Panc1 (cell line): ENCODE data around the gene ACTL7B. TPM values are rescaled to one million over a fixed set of nuclear protein-coding genes. Genes with fewer than 3 reads are reported as not detected.
A peak's percentile ranks its signal among the peaks of the same experiment; 100 is the strongest.
"Not testable (repeated sequence)": the region's sequence is repeated elsewhere in the genome, so short reads cannot be mapped to it uniquely, and the experiment has no call there.

Experiments used
- ATAC-seq: fragments of 200-7000 bp; cut with Tn5 transposase; 2 replicates; pipeline ENCODE4 v1.9.1; 2020; ENCODE audit warnings: mild to moderate bottlenecking, moderate library complexity
- BruUV-seq: library from RNA; stranded (reverse); fragments of 400-500 nt; replicated peaks from 2 replicates; lab custom pipeline; 2021; lab: Mats Ljungman, UMichigan
- CTCF ChIA-PET: fragments of 300-600 bp; sonication (Branson Sonifier 250); formaldehyde crosslinking; loops from one replicate; lab custom pipeline; 2022; ENCODE audit warnings: antibody characterized with exemption; lab: Charles Lee
- POLR2A ChIA-PET: fragments of 300-600 bp; sonication (Branson Sonifier 250); formaldehyde crosslinking; loops from one replicate; lab custom pipeline; 2022; ENCODE audit warnings: antibody characterized with exemption; lab: Charles Lee
- DNase-seq: peaks from one replicate; pipeline ENCODE4 v3.0.0-alpha.2; 2010; ENCODE audit warnings: low read depth, low spot score
- H3K27ac ChIP-seq: 2 replicates; pipeline ENCODE4 v1.5.1; 2011; ENCODE audit warnings: mild to moderate bottlenecking, low read length, inconsistent platforms
- H3K27me3 ChIP-seq: fragments of 200-500 bp; sonication (Bioruptor generic); 2 replicates; pipeline ENCODE4 v1.6.0; 2014; ENCODE audit warnings: low read length, inconsistent platforms; ENCODE audit not compliant: control insufficient read depth, insufficient read depth
- H3K36me3 ChIP-seq: fragments of 200-500 bp; sonication (Bioruptor generic); 2 replicates; pipeline ENCODE4 v1.5.1; 2014; ENCODE audit warnings: inconsistent platforms, mild to moderate bottlenecking, low read length, moderate library complexity; ENCODE audit not compliant: control insufficient read depth, insufficient read depth
- H3K4me1 ChIP-seq: 2 replicates; pipeline ENCODE4 v1.5.1; 2011; ENCODE audit warnings: inconsistent platforms, mild to moderate bottlenecking, low read length, moderate library complexity; ENCODE audit not compliant: control insufficient read depth, insufficient read depth
- H3K4me3 ChIP-seq, 2 experiments: 2 replicates each; pipeline ENCODE4 v1.5.1; 2011 to 2012; ENCODE audit warnings: low read depth in 2 of 2, low read length in 2 of 2, mild to moderate bottlenecking in 2 of 2, inconsistent platforms in 1 of 2, moderate library complexity in 1 of 2
- H3K9me3 ChIP-seq: fragments of 200-500 bp; sonication (Bioruptor generic); 2 replicates; pipeline ENCODE4 v1.5.1; 2014; ENCODE audit warnings: low read depth, mild to moderate bottlenecking, inconsistent platforms, low read length, moderate library complexity; ENCODE audit not compliant: control insufficient read depth, insufficient read depth
- CTCF ChIP-seq: fragments of 450-650 bp; IDR thresholded peaks from 2 replicates; pipeline ENCODE4 v1.5.1; 2017; ENCODE audit warnings: mild to moderate bottlenecking
- POLR2AphosphoS5 ChIP-seq: IDR thresholded peaks from 2 replicates; pipeline ENCODE4 v1.6.1; 2012; ENCODE audit warnings: mild to moderate bottlenecking, low read depth, low read length, moderate library complexity
- SIN3A ChIP-seq: IDR thresholded peaks from 2 replicates; pipeline ENCODE4 v1.6.1; 2012; ENCODE audit warnings: low read depth, mild to moderate bottlenecking, low read length, moderate library complexity, borderline replicate concordance; ENCODE audit not compliant: insufficient read depth
- TCF7L2 ChIP-seq: IDR thresholded peaks from 2 replicates; pipeline ENCODE4 v1.6.1; 2011; ENCODE audit warnings: mild to moderate bottlenecking, low read depth, low read length, inconsistent platforms
- in situ Hi-C: cut with HindIII; loops from 2 replicates; pipeline ENCODE4 v1.10.0; 2016; ENCODE audit warnings: low sequenced_read_pairs, low pct_unique_long_range_greater_than_20kb
- intact Hi-C: fragments of 100-400 bp; cut with micrococcal nuclease; formaldehyde crosslinking; loops from one replicate; pipeline ENCODE4 v1.10.0; 2022; ENCODE audit not compliant: unreplicated experiment
- total RNA-seq: library from RNA; stranded (reverse); gene quantifications from one replicate; pipeline ENCODE4 v1.2.1, GENCODE V29; 2021; ENCODE audit not compliant: unreplicated experiment
- TF ChIP-seq, protein P1 (sequence below), 2 experiments: IDR thresholded peaks; 2 replicates each; pipeline ENCODE4 v1.6.1; 2011 to 2012; ENCODE audit warnings: low read depth in 2 of 2, control low read depth in 1 of 2, low read length in 1 of 2, mild to moderate bottlenecking in 1 of 2, moderate library complexity in 1 of 2; ENCODE audit not compliant: insufficient read depth in 1 of 2

ACTL7B gene
- total RNA-seq, 1 experiment from 2014 or later, result not detected

GRCh38 chr9:108894225-108894997 is 38.6 kb upstream of the ACTL7B start:
- intact Hi-C loops, result no loop called here

GRCh38 chr9:108889649-108890067 is 33.9 kb upstream of the ACTL7B start:
- Histone ChIP-seq H3K4me3 (no peak overlapping the region), H3K36me3 (peaks cover 8% of the 10 kb centered on the region; the same call in 1 of the 2 replicates), H3K27me3 (no peaks in the 10 kb centered on the region), H3K9me3 (no peaks in the 10 kb centered on the region), H3K27ac (no peak overlapping the region), H3K4me1 (no peaks in the 10 kb centered on the region)
- intact Hi-C loops (no loop called here), in situ Hi-C loops (no loop called here)
- TF ChIP-seq, protein P1, sequence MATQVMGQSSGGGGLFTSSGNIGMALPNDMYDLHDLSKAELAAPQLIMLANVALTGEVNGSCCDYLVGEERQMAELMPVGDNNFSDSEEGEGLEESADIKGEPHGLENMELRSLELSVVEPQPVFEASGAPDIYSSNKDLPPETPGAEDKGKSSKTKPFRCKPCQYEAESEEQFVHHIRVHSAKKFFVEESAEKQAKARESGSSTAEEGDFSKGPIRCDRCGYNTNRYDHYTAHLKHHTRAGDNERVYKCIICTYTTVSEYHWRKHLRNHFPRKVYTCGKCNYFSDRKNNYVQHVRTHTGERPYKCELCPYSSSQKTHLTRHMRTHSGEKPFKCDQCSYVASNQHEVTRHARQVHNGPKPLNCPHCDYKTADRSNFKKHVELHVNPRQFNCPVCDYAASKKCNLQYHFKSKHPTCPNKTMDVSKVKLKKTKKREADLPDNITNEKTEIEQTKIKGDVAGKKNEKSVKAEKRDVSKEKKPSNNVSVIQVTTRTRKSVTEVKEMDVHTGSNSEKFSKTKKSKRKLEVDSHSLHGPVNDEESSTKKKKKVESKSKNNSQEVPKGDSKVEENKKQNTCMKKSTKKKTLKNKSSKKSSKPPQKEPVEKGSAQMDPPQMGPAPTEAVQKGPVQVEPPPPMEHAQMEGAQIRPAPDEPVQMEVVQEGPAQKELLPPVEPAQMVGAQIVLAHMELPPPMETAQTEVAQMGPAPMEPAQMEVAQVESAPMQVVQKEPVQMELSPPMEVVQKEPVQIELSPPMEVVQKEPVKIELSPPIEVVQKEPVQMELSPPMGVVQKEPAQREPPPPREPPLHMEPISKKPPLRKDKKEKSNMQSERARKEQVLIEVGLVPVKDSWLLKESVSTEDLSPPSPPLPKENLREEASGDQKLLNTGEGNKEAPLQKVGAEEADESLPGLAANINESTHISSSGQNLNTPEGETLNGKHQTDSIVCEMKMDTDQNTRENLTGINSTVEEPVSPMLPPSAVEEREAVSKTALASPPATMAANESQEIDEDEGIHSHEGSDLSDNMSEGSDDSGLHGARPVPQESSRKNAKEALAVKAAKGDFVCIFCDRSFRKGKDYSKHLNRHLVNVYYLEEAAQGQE (IDR thresholded peaks at IDR 0.05; ENCODE audit: insufficient read depth in 1 of 2, low read depth in 2 of 2, low read length in 1 of 2), result no peak
- TF ChIP-seq CTCF, result peak; percentile 23; the same call in 1 of the 2 replicates
- DNase-seq, result no peak
- ChIA-PET POLR2A (no interaction called here), CTCF (no interaction called here)
- ATAC-seq, result no peak
- BruUV-seq, result no TSS peak

More at GRCh38 chr9:108894225-108894997, 38.6 kb upstream of the ACTL7B start:
- no peak for ATAC-seq
- Histone ChIP-seq H3K4me3 (no peak overlapping the region), H3K27me3 (no peaks in the 10 kb centered on the region), H3K9me3 (no peaks in the 10 kb centered on the region), H3K27ac (no peak overlapping the region), H3K36me3 (peaks cover 6% of the 10 kb centered on the region), H3K4me1 (no peaks in the 10 kb centered on the region)
- ChIA-PET CTCF (no interaction called here), POLR2A (no interaction called here)
- BruUV-seq, result no TSS peak
- no peak for DNase-seq
- TF ChIP-seq SIN3A, result no peak
- no peak for TF ChIP-seq TCF7L2
- no peak for TF ChIP-seq CTCF
- TF ChIP-seq, protein P1 (IDR thresholded peaks at IDR 0.05; ENCODE audit: insufficient read depth in 1 of 2, low read depth in 2 of 2, low read length in 1 of 2), result no peak
- no peak for TF ChIP-seq POLR2AphosphoS5
- in situ Hi-C loops, result no loop called here

GRCh38 chr9:108886594-108887271 is 30.9 kb upstream of the ACTL7B start:
- H3K9me3 ChIP-seq, H3K27ac ChIP-seq, CTCF ChIA-PET, in situ Hi-C loops, H3K36me3 ChIP-seq, H3K4me1 ChIP-seq, ATAC-seq, DNase-seq, H3K27me3 ChIP-seq, intact Hi-C loops, H3K4me3 ChIP-seq, BruUV-seq: not testable (repeated sequence)
- POLR2A ChIA-PET, result interaction anchor here (0.6 kb wide), 1 partner anchor 678 kb away, joined by 8 read pairs; no protein-coding TSS in a partner anchor
